Neural progenitor cell (in vitro differentiated cells): ENCODE measurements around the gene S100PBP. TPM values are rescaled to one million over a fixed set of nuclear protein-coding genes. Genes with fewer than 3 reads are reported as not detected.

Source experiments
- DNase-seq: peaks from one replicate; pipeline ENCODE4 v3.0.0-alpha.2; 2016; ENCODE audit warnings: low spot score
- H2AFZ ChIP-seq: fragments of 200-600 bp; sonication (generic); replicated peaks from 2 replicates; pipeline ENCODE4 v1.6.1; 2016; ENCODE audit warnings: antibody characterized with exemption
- H3F3A ChIP-seq: fragments of 200-600 bp; sonication (generic); 2 replicates; pipeline ENCODE4 v1.6.1; 2016; ENCODE audit warnings: antibody characterized with exemption, low read depth
- H3K27ac ChIP-seq: fragments of 200-600 bp; sonication (generic); 2 replicates; pipeline ENCODE4 v1.5.1; 2016; ENCODE audit warnings: mild to moderate bottlenecking
- H3K27me3 ChIP-seq: fragments of 200-600 bp; sonication (generic); 2 replicates; pipeline ENCODE4 v1.6.1; 2016; ENCODE audit warnings: mild to moderate bottlenecking, moderate library complexity
- H3K36me3 ChIP-seq: fragments of 200-600 bp; sonication (generic); 2 replicates; pipeline ENCODE4 v1.5.1; 2016
- H3K4me1 ChIP-seq: fragments of 200-600 bp; sonication (generic); 2 replicates; pipeline ENCODE4 v1.6.1; 2016; ENCODE audit warnings: mixed run types
- H3K4me2 ChIP-seq: fragments of 200-600 bp; sonication (generic); 2 replicates; pipeline ENCODE4 v1.6.1; 2016
- H3K4me3 ChIP-seq: fragments of 200-600 bp; sonication (generic); 2 replicates; pipeline ENCODE4 v1.5.1; 2016
- H3K79me2 ChIP-seq: fragments of 200-600 bp; sonication (generic); 2 replicates; pipeline ENCODE4 v1.6.1; 2016; ENCODE audit warnings: low read depth
- H3K9ac ChIP-seq: fragments of 200-600 bp; sonication (generic); 2 replicates; pipeline ENCODE4 v1.6.1; 2016
- H3K9me3 ChIP-seq: fragments of 200-600 bp; sonication (generic); 2 replicates; pipeline ENCODE4 v1.5.1; 2016; ENCODE audit warnings: low read depth
- H4K20me1 ChIP-seq: fragments of 200-600 bp; sonication (generic); 2 replicates; pipeline ENCODE4 v1.6.1; 2016; ENCODE audit warnings: low read depth
- H3K27ac Mint-ChIP-seq: 3 replicates; pipeline ENCODE4 v1.8.0; 2021; ENCODE audit warnings: mixed read lengths
- H3K27me3 Mint-ChIP-seq: 2 replicates; pipeline ENCODE4 v1.8.0; 2022; ENCODE audit warnings: low read depth, mild to moderate bottlenecking, inconsistent platforms, moderate library complexity, mixed read lengths; ENCODE audit not compliant: insufficient read depth
- H3K36me3 Mint-ChIP-seq: 3 replicates; pipeline ENCODE4 v1.8.0; 2021; ENCODE audit warnings: mixed read lengths
- H3K4me1 Mint-ChIP-seq: 3 replicates; pipeline ENCODE4 v1.8.0; 2021; ENCODE audit warnings: mixed read lengths
- H3K4me3 Mint-ChIP-seq: 3 replicates; pipeline ENCODE4 v1.8.0; 2021; ENCODE audit warnings: mild to moderate bottlenecking, moderate library complexity, mixed read lengths
- H3K9me3 Mint-ChIP-seq: 3 replicates; pipeline ENCODE4 v1.8.0; 2020; ENCODE audit warnings: mixed read lengths
- EZH2 ChIP-seq: fragments of 200-600 bp; sonication (generic); IDR thresholded peaks from 2 replicates; pipeline ENCODE4 v1.6.1; 2017; ENCODE audit warnings: antibody characterized with exemption, mild to moderate bottlenecking, moderate library complexity
- EZH2phosphoT487 ChIP-seq: fragments of 200-600 bp; sonication (generic); IDR thresholded peaks from 2 replicates; pipeline ENCODE4 v1.6.1; 2017; ENCODE audit warnings: antibody characterized with exemption
- total RNA-seq: library from RNA; depleted of rRNA; stranded (reverse); fragments of >200 nt; gene quantifications from 2 replicates; pipeline ENCODE4 v1.2.3, GENCODE V29; 2015; ENCODE audit warnings: low replicate concordance
- TF ChIP-seq, protein P1 (sequence below): fragments of 200-600 bp; sonication (generic); IDR thresholded peaks from 2 replicates; pipeline ENCODE4 v1.5.1; 2017; ENCODE audit warnings: antibody characterized with exemption, mild to moderate bottlenecking

The S100PBP gene
- total RNA-seq, 1 donor from 2014 or later: 107 TPM

DNA sequence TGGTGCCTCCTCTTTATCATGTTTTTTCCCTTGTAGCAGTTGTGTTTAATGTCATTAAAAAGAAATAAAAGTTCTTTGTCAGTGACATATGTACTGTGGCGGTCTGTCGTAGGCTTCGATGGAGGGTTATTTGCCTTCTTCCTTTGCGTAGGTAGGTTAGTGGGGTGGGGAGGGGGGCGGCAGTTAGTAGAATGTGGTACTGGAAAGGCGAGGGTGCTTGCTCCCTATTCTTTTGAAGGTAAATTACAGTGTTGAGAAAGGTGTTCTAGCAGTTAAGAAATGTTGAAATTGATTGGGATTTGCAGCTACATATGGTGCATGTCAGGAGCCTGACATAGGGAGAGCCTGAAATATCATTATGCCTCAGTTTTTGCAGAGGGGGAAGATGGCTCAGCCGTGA, 41.3 kb downstream of the S100PBP start:
- Histone ChIP-seq H3K9me3 (no peaks in the 10 kb centered on the region), H4K20me1 (no peaks in the 10 kb centered on the region), H3K9ac (no peak overlapping the region), H3K27me3 (no peaks in the 10 kb centered on the region), H3K4me3 (no peak overlapping the region), H3K4me1 (no peaks in the 10 kb centered on the region), H3K36me3 (peaks cover 4% of the 10 kb centered on the region), H3K27ac (no peak overlapping the region), H2AFZ (no peak overlapping the region), H3K79me2 (no peaks in the 10 kb centered on the region), H3K4me2 (no peak overlapping the region), H3F3A (no peaks in the 10 kb centered on the region)
- peaks cover 35% of the 10 kb centered on the region for H3K36me3 Mint-ChIP-seq
- no peak for TF ChIP-seq EZH2phosphoT487
- no peak for TF ChIP-seq EZH2
- TF ChIP-seq, protein P1, sequence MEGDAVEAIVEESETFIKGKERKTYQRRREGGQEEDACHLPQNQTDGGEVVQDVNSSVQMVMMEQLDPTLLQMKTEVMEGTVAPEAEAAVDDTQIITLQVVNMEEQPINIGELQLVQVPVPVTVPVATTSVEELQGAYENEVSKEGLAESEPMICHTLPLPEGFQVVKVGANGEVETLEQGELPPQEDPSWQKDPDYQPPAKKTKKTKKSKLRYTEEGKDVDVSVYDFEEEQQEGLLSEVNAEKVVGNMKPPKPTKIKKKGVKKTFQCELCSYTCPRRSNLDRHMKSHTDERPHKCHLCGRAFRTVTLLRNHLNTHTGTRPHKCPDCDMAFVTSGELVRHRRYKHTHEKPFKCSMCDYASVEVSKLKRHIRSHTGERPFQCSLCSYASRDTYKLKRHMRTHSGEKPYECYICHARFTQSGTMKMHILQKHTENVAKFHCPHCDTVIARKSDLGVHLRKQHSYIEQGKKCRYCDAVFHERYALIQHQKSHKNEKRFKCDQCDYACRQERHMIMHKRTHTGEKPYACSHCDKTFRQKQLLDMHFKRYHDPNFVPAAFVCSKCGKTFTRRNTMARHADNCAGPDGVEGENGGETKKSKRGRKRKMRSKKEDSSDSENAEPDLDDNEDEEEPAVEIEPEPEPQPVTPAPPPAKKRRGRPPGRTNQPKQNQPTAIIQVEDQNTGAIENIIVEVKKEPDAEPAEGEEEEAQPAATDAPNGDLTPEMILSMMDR: no peak
- H3K27me3 Mint-ChIP-seq: peaks cover under 1% of the 10 kb centered on the region
- H3K9me3 Mint-ChIP-seq: no peaks in the 10 kb centered on the region
- no peak overlapping the region for H3K4me3 Mint-ChIP-seq
- H3K27ac Mint-ChIP-seq: no peak overlapping the region
- DNase-seq: no peak
- peaks cover 13% of the 10 kb centered on the region for H3K4me1 Mint-ChIP-seq

GRCh38 chr1:32859915-32860314, 42.5 kb downstream of the S100PBP start:
- H3K27me3 ChIP-seq: no peaks in the 10 kb centered on the region
- no peaks in the 10 kb centered on the region for H3K9me3 ChIP-seq
- no peaks in the 10 kb centered on the region for H3K79me2 ChIP-seq
- no peak for DNase-seq
- H3K4me1 ChIP-seq: no peaks in the 10 kb centered on the region
- Mint-ChIP-seq H3K27ac (no peak overlapping the region), H3K4me3 (no peak overlapping the region), H3K9me3 (no peaks in the 10 kb centered on the region), H3K27me3 (peaks cover 2% of the 10 kb centered on the region), H3K4me1 (peaks cover 25% of the 10 kb centered on the region), H3K36me3 (peaks cover 31% of the 10 kb centered on the region)
- no peak overlapping the region for H3K4me2 ChIP-seq
- TF ChIP-seq EZH2 (no peak), EZH2phosphoT487 (no peak)
- TF ChIP-seq, protein P1: no peak
- H3K9ac ChIP-seq: no peak overlapping the region
- no peaks in the 10 kb centered on the region for H4K20me1 ChIP-seq
- H2AFZ ChIP-seq: no peak overlapping the region
- no peak overlapping the region for H3K4me3 ChIP-seq
- H3K27ac ChIP-seq: no peak overlapping the region
- no peaks in the 10 kb centered on the region for H3F3A ChIP-seq
- H3K36me3 ChIP-seq: peaks cover 4% of the 10 kb centered on the region

DNA sequence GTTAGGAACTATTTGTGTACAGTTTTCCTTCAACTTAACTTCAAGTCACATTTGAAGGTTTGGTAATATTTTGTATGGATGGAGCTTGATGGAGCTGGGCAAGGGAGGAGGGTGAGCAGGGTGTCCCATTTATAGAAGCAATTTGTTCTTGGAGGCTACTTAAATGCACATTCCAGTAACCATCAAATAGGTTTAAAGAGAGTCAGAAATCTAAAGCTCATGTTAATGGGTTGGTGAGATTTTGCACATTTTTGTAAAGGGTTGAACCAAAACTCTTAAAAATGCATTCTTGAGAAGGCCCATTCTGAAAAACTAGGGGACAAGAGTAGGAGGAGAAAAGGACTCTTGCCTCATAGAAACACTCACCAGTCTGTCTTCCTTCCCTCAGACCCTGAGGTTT, 43.1 kb downstream of the S100PBP start:
- Histone ChIP-seq H3K36me3 (no peaks in the 10 kb centered on the region), H3K79me2 (no peaks in the 10 kb centered on the region), H3K4me2 (no peak overlapping the region), H3K27ac (no peak overlapping the region), H3F3A (no peaks in the 10 kb centered on the region), H3K4me3 (no peak overlapping the region), H3K27me3 (no peaks in the 10 kb centered on the region), H4K20me1 (no peaks in the 10 kb centered on the region), H3K9me3 (no peaks in the 10 kb centered on the region), H3K4me1 (no peaks in the 10 kb centered on the region), H2AFZ (no peak overlapping the region), H3K9ac (no peak overlapping the region)
- Mint-ChIP-seq H3K27me3 (peaks cover 2% of the 10 kb centered on the region), H3K9me3 (no peaks in the 10 kb centered on the region), H3K36me3 (peaks cover 31% of the 10 kb centered on the region), H3K4me3 (no peak overlapping the region), H3K27ac (no peak overlapping the region), H3K4me1 (peaks cover 25% of the 10 kb centered on the region)
- TF ChIP-seq EZH2phosphoT487: no peak
- DNase-seq: no peak

DNA sequence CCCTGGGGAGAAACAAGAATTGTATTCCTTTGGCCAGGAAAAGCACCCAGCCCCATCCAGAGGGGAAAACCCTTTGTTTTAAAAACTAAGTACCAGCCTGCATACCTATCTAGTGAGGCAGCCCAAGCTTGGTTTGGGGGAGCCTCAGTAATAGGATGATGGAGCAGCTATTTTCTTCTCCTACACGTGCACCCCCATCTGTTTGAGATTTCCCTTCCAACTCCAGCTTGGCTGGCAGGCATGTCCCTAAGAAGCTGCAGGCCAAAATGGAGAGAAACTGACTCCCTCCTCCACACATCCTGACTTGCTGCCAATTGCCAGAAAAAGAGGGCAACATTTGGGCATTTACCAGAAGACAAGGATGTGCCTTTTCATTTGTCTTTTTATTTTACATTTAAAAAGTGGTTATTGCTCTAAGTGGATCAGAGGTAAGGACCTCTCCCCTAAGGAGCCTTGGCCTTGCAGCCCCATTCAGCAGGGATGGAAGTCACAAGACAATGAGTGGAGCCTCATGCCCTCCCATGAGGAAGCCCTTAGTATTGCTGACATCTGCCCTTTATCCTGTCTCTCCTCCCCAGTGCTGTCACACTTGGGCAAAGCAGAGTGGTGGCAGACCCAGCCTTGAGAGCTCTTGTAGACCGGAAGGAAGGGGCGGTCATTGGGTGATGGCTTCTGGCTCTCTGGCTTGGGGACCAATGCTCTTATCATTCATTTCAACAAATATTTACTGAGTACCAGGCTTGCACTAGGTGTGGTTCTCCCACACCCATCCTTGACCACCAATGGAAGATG, 44.6 kb downstream of the S100PBP start:
- Histone ChIP-seq H3K27me3 (no peaks in the 10 kb centered on the region), H3K27ac (no peak overlapping the region), H2AFZ (no peak overlapping the region), H3K79me2 (no peaks in the 10 kb centered on the region), H3K4me3 (no peak overlapping the region), H3F3A (peaks cover 8% of the 10 kb centered on the region), H3K4me2 (no peak overlapping the region), H3K4me1 (peaks cover 4% of the 10 kb centered on the region), H3K9ac (no peak overlapping the region), H3K9me3 (no peaks in the 10 kb centered on the region), H3K36me3 (no peaks in the 10 kb centered on the region), H4K20me1 (no peaks in the 10 kb centered on the region)
- H3K4me3 Mint-ChIP-seq: no peak overlapping the region
- DNase-seq: no peak
- peaks cover 25% of the 10 kb centered on the region for H3K36me3 Mint-ChIP-seq
- peaks cover 31% of the 10 kb centered on the region for H3K4me1 Mint-ChIP-seq
- no peak for TF ChIP-seq EZH2phosphoT487
- TF ChIP-seq, protein P1: no peak
- no peak for TF ChIP-seq EZH2
- H3K9me3 Mint-ChIP-seq: no peaks in the 10 kb centered on the region
- H3K27ac Mint-ChIP-seq: peak overlapping the region; percentile 51
- H3K27me3 Mint-ChIP-seq: peaks cover 2% of the 10 kb centered on the region
